HG03103 (cell line): Measurements from ENCODE around the gene RAD51.

Source experiments
- ATAC-seq: cut with Tn5 transposase; IDR thresholded peaks from one replicate; pipeline ENCODE4 v1.9.1; 2021; ENCODE audit warnings: low read depth; ENCODE audit not compliant: unreplicated experiment

The RAD51 gene

DNA sequence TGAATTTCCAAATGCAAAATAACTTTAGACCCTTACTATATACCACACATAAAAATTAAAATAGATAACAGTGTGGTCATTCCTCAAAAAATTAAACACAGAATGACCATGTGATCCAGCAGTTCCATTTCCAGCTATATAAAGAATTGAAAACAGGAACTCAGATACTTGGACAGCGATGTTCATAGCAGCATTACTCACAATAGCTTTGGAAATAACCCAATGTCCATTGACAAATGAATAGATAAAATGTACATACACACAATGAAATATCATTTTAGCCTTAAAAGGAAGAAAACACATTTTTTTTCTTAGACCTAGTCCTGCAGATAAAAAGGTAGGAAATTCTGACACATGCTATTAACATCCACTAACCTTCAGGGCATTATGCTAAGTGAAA is 26.7 kb downstream of the RAD51 start:
- ATAC-seq, result no peak

- no peak for ATAC-seq
These were observed 27.4 kb downstream of the RAD51 start for GRCh38 chr15:40722354-40722753.

- ATAC-seq, result no peak
These were observed 28.0 kb downstream of the RAD51 start for GRCh38 chr15:40722934-40723333.

GRCh38 chr15:40723919-40724318 is 28.9 kb downstream of the RAD51 start:
- ATAC-seq, result no peak

GRCh38 chr15:40731034-40731433 is 36.1 kb downstream of the RAD51 start:
- ATAC-seq, result no peak

DNA sequence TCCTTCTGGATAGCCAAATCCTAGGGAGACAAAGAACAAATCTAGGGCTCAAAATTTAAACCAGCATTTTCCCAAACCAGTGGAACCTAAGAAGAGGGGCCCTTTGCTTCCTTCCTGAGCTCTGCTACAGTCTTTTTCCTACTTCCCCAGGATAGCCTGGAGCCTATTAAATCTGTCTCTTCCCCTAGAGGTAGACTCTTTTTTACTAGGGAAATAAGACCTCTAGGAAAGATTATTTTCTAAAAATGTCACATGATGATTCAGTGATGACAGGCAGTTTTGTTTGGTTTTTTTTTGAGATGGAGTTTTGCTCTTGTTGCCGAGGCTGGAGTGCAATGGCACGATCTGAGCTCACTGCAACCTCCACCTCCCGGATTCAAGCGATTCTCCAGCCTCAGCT is 41.6 kb downstream of the RAD51 start:
- no peak for ATAC-seq

- no peak for ATAC-seq
These were observed 42.1 kb downstream of the RAD51 start for GRCh38 chr15:40737048-40737447.

GRCh38 chr15:40739047-40739446 is 44.1 kb downstream of the RAD51 start:
- no peak for ATAC-seq

DNA sequence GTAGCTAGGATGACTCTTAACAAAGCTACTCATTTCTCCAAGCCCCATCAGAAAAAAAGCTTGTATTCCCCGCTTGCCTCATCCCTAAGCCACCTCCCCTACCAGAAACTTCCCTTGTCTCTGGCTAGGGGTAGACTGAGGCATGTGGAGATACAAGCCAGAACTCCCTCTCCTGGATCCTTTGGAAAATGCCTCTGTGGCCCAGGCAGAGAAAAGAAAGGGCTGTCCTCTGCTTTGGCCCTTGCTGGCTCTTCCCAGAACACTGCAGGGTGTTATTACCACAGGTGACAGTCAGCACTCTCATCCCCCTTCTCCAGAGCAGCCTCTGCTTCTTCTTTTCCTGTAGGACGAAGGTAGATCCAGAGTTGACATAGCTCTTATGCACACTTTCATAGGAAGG is 44.9 kb downstream of the RAD51 start:
- ATAC-seq, result no peak

DNA sequence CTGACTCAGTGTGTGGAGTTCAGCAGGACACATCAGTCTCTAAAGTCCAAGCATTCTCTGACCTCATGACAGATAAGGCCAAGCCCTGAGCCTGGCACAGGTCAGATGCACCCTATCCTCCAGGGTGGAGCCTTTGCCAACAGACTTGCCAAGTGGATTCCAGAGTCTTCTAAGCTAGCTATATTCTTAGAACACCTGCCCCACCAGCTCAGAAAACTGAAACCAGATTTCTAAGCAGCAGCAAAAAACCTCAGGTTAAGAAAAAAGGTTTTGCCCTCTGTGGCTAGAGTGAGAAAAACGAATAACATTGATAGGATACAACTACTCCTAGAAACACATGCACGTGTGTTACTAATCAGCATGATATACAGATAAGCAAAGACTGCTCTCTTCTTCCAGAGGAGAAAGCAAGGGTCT is 48.5 kb downstream of the RAD51 start:
- no peak for ATAC-seq

DNA sequence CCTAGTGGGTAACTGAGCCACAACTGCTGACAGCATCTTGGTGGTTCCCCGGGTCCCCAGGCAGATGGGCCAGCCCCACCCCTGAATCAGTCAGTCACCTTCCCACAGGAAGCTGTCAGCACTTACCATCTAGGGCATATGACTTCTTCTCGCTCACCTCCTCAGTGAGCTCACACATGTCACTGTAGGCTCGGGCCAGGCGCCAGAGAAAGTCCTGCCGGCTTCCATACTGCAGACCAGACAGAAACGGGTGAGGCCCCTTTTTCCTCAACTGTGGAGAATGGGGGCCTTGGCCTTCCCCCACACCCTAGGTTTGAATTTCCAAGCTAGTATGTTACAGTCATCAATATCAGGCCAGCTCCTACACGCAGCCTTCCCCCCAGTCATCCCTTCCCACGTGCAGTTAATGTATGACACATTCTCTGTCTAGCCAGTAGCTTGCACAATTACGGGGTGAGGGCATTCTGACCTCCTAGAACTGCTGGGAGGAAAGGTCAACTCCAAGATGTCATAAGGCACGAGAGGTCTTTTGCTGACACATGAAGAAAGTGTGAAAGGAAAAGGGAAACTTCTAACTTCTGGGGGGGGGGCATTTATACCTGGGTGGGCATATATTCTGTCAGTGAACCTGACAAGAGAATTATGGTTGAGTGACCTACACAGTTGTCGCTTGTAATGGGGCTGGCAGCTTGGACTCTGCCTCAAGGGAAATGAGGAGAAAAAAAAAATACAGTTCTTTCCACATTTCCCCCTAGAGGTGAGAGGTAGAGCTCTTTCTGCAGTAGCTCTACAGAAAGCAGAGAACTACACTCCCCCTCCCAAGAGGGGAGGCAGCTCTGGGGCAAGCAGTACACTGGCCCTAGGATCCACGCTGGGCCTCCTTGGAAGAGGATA is 49.2 kb downstream of the RAD51 start:
- ATAC-seq, result no peak

- no peak for ATAC-seq
These were observed 49.8 kb downstream of the RAD51 start for GRCh38 chr15:40744815-40745152.

DNA sequence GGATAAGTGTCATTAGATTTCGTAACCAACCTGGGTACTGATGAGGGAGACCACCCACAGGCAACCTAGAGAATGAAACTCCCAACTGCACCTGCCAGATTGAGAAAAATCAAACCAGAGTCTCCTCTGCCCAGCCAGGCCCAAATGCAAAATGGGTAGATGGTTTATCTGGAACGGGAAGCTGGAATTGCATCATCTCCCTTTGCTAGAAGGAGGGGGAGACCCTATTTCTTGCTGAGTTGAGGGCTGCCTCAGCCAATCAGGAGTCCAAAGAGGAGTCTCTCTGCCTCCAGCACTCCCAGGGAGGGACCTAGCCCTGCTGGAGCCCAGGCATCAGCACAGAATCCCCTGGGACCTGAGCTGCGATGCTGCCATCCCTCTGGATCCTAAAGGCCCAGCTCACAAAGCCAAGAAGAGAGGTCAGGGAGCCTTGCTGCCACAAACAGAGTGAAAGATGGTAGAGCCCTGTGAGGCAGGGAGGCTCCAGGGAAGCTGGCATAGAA is 52.0 kb downstream of the RAD51 start:
- no peak for ATAC-seq

- ATAC-seq, result no peak
These were observed 53.0 kb downstream of the RAD51 start for GRCh38 chr15:40747685-40748631.

DNA sequence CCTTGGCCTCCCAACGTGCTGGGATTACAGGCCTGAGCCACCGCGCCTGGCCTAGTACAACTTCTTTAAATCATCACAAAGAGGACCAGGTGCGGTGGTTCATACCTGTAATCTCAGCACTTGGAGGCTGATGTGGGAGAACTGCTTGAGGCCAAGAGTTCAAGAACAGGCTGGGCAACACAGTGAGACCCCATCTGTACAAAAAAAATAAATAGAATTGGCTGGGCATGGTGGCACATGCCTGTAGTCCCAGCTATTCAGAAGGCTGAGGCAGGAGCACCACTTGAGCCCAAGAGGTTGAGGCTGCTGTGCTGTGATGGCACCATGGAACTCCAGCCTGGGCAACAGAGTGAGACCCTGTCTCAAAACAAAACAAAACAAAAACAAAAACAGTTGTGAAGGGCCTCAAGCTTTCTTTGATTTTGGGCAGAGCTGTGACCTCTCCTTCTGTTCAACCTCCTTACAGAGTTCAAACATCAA is 54.2 kb downstream of the RAD51 start:
- ATAC-seq, result no peak

- no peak for ATAC-seq
These were observed 55.9 kb downstream of the RAD51 start for GRCh38 chr15:40750885-40751284.

- no peak for ATAC-seq
These were observed 56.8 kb downstream of the RAD51 start for GRCh38 chr15:40751745-40752144.

DNA sequence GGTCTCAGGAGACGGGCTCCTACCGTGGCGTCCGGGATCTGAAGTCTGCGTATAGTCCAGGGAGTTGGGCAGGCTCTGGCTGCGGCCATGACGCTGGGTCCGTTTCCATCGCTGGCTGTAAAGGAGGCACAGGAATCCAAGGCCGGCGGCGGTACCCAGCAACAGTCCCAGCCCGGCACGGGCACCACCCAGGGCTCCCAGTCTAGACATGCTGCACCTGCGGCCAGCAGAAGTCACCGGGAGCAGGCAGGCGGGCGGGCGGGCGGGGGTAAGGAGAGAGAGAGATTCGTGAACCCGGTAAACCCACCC is 59.6 kb downstream of the RAD51 start:
- ATAC-seq, result no peak

- ATAC-seq, result peak; percentile 73
These were observed 60.2 kb downstream of the RAD51 start, which contains the start of gene RMDN3 for GRCh38 chr15:40754883-40755811. TSS of gene RMDN3 (minus strand) at chr15:40755254. CDS start at chr15:40754783, 471 bp downstream.

- ATAC-seq, result no peak
These were observed 60.8 kb downstream of the RAD51 start for GRCh38 chr15:40755812-40756208.
